PC-9 (cell line): ENCODE data around the gene PMS2.
"Not testable (repeated sequence)": the region's sequence is repeated elsewhere in the genome, so short reads cannot be mapped to it uniquely, and the experiment has no call there.

Experiments used
- CTCF ChIP-seq: fragments of 200-600 bp; sonication (generic); conservative IDR thresholded peaks from 2 replicates; pipeline ENCODE4 v1.6.1; 2017; ENCODE audit warnings: mixed run types, antibody characterized with exemption, mild to moderate bottlenecking, moderate library complexity
- EZH2 ChIP-seq: fragments of 200-600 bp; sonication (generic); IDR thresholded peaks from 2 replicates; pipeline ENCODE4 v1.8.0; 2017; ENCODE audit warnings: antibody characterized with exemption, low read depth

GRCh38 chr7:5987061-5987460, 21.8 kb downstream of the PMS2 start:
- not testable (repeated sequence) for TF ChIP-seq CTCF, EZH2
